ENCODE results near the gene HYAL1. TPM values are rescaled to one million over a fixed set of nuclear protein-coding genes. Genes with fewer than 3 reads are reported as not detected.
"Not testable (repeated sequence)": the region's sequence is repeated elsewhere in the genome, so short reads cannot be mapped to it uniquely, and the experiment has no call there.

Gene HYAL1
- total RNA-seq, 1 experiment from 2014 or later = 1.4 TPM

- no peak for DNase-seq (ENCODE audit: low spot score)
These were observed 28.0 kb downstream of the HYAL1 start for GRCh38 chr3:50275141-50275995.

GRCh38 chr3:50274371-50275104, 28.8 kb downstream of the HYAL1 start:
- peak; percentile 61 for DNase-seq (ENCODE audit: low spot score)

GRCh38 chr3:50273689-50274065, 29.7 kb downstream of the HYAL1 start:
- DNase-seq (ENCODE audit: low spot score) = no peak

GRCh38 chr3:50272911-50273688, 30.3 kb downstream of the HYAL1 start:
- DNase-seq (ENCODE audit: low spot score) = peak; percentile 78

- DNase-seq (ENCODE audit: low spot score) = not testable (repeated sequence)
These were observed 30.9 kb downstream of the HYAL1 start for GRCh38 chr3:50272538-50272910.

GRCh38 chr3:50271314-50271936, 31.9 kb downstream of the HYAL1 start:
- DNase-seq (ENCODE audit: low spot score) = no peak

GRCh38 chr3:50270422-50271224, 32.8 kb downstream of the HYAL1 start:
- DNase-seq (ENCODE audit: low spot score) = no peak

- no peak for DNase-seq (ENCODE audit: low spot score)
These were observed 33.4 kb downstream of the HYAL1 start for GRCh38 chr3:50269977-50270413.

GRCh38 chr3:50269460-50269859, 33.9 kb downstream of the HYAL1 start:
- DNase-seq (ENCODE audit: low spot score) = no peak

- peak; percentile 72 for DNase-seq (ENCODE audit: low spot score)
These were observed 34.5 kb downstream of the HYAL1 start, which contains the start of gene SEMA3B for GRCh38 chr3:50268703-50269451. TSS of gene SEMA3B (plus strand) at chr3:50269147. CDS start at chr3:50269241, 94 bp downstream.

- DNase-seq (ENCODE audit: low spot score) = no peak
These were observed 35.1 kb downstream of the HYAL1 start for GRCh38 chr3:50268276-50268675.

- no peak for DNase-seq (ENCODE audit: low spot score)
These were observed 36.0 kb downstream of the HYAL1 start for GRCh38 chr3:50267280-50267913.

GRCh38 chr3:50266836-50267235, 36.5 kb downstream of the HYAL1 start:
- DNase-seq (ENCODE audit: low spot score) = no peak

GRCh38 chr3:50266017-50266416, 37.4 kb downstream of the HYAL1 start:
- no peak for DNase-seq (ENCODE audit: low spot score)

GRCh38 chr3:50265571-50265970, 37.8 kb downstream of the HYAL1 start:
- DNase-seq (ENCODE audit: low spot score) = no peak

- DNase-seq (ENCODE audit: low spot score) = peak; percentile 73
These were observed 38.3 kb downstream of the HYAL1 start for GRCh38 chr3:50264964-50265485.

GRCh38 chr3:50264383-50264963, 38.9 kb downstream of the HYAL1 start:
- peak; percentile 83 for DNase-seq (ENCODE audit: low spot score)

- DNase-seq (ENCODE audit: low spot score) = no peak
These were observed 39.6 kb downstream of the HYAL1 start for GRCh38 chr3:50263478-50264382.

Measured in HT-29 (cell line).